ENCODE results near the gene CD53.

DNA sequence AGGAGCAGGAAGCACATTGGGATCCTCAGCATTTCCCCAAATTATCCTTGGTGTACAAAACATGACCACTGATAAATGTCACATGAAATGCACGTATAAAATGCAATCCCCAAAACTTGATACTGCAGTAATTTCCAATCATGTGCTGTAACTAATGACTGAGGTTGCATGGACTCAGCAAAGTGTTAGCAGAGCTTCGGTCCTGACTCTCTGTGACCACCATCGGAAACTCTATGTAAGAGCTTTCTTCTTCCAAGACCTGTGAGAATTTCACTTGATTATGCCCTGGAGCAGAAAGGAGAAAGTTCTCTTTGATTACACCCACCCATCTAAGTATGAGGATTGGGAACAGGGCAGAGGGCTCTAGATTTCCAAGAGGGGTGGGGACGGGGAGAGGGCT, 908 bp downstream of the CD53 start:
- TF ChIP-seq, protein P1, sequence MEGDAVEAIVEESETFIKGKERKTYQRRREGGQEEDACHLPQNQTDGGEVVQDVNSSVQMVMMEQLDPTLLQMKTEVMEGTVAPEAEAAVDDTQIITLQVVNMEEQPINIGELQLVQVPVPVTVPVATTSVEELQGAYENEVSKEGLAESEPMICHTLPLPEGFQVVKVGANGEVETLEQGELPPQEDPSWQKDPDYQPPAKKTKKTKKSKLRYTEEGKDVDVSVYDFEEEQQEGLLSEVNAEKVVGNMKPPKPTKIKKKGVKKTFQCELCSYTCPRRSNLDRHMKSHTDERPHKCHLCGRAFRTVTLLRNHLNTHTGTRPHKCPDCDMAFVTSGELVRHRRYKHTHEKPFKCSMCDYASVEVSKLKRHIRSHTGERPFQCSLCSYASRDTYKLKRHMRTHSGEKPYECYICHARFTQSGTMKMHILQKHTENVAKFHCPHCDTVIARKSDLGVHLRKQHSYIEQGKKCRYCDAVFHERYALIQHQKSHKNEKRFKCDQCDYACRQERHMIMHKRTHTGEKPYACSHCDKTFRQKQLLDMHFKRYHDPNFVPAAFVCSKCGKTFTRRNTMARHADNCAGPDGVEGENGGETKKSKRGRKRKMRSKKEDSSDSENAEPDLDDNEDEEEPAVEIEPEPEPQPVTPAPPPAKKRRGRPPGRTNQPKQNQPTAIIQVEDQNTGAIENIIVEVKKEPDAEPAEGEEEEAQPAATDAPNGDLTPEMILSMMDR (IDR thresholded peaks at IDR 0.05; ENCODE audit: low read depth, low read length, poor library complexity, severe bottlenecking) = no peak
- no peak for TF ChIP-seq EZH2phosphoT487 (IDR thresholded peaks at IDR 0.05; ENCODE audit: borderline replicate concordance, low read length)

Data from DOHH2 (cell line).